22Rv1 (cell line): ENCODE results near the gene MCM3.

Source experiments
- H3K27ac ChIP-seq: fragments of 450-650 bp; 2 replicates; pipeline ENCODE4 v1.5.1; 2017
- CTCF ChIP-seq: fragments of 450-650 bp; IDR thresholded peaks from 2 replicates; pipeline ENCODE4 v1.5.1; 2017; ENCODE audit warnings: mild to moderate bottlenecking
- ZFX ChIP-seq: fragments of 450-650 bp; IDR thresholded peaks from 2 replicates; pipeline ENCODE4 v1.6.1; 2017; ENCODE audit warnings: antibody characterized with exemption, borderline replicate concordance

The MCM3 gene

GRCh38 chr6:52254731-52255378 is 29.7 kb downstream of the MCM3 start:
- H3K27ac ChIP-seq, result no peak overlapping the region
- TF ChIP-seq CTCF, result no peak
- no peak for TF ChIP-seq ZFX

- TF ChIP-seq ZFX, result no peak
- no peak for TF ChIP-seq CTCF
- H3K27ac ChIP-seq, result no peak overlapping the region
Measured at GRCh38 chr6:52253494-52253893, 31.0 kb downstream of the MCM3 start.

GRCh38 chr6:52251113-52251512 is 33.4 kb downstream of the MCM3 start:
- no peak for TF ChIP-seq ZFX
- no peak overlapping the region for H3K27ac ChIP-seq

- no peak overlapping the region for H3K27ac ChIP-seq
- no peak for TF ChIP-seq CTCF
- TF ChIP-seq ZFX, result no peak
Measured at GRCh38 chr6:52249078-52249477, 35.5 kb downstream of the MCM3 start.

GRCh38 chr6:52245425-52245824 is 39.1 kb downstream of the MCM3 start:
- no peak for TF ChIP-seq CTCF
- TF ChIP-seq ZFX, result no peak
- no peak overlapping the region for H3K27ac ChIP-seq

GRCh38 chr6:52244400-52244799 is 40.1 kb downstream of the MCM3 start, which contains the start of gene IL17F:
TSS of gene IL17F (minus strand) at chr6:52244500. CDS start at chr6:52244429, 71 bp downstream.
- no peak for TF ChIP-seq ZFX
- no peak for TF ChIP-seq CTCF
- H3K27ac ChIP-seq, result no peak within 1 kb of the TSS

- no peak overlapping the region for H3K27ac ChIP-seq
- TF ChIP-seq CTCF (no peak), ZFX (no peak)
Measured at GRCh38 chr6:52243282-52243893, 41.2 kb downstream of the MCM3 start.
